ENCODE results near the gene RTN4IP1.
"Not testable (repeated sequence)": the region's sequence is repeated elsewhere in the genome, so short reads cannot be mapped to it uniquely, and the experiment has no call there.

The RTN4IP1 gene

DNA sequence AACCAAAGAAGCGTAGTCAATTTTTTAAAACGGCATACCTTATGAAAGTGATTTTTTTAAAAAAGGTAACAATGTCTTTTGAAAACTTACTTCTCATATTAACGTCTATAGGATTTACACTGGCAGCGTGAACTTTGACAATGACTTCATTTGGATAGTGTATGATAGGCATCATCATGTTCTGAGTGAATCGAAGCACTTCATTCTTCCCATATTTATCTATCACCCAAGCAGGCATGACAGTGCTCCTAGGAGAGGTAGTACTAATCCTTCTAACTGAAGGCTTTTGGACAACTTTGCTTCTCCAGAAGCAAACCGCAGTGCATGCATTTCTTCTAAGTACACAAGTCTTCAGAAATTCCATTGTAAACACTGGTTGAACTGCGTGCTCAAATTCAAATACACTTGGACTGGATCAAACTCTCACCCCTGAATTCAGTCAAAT is 618 bp downstream of the RTN4IP1 start:
- no peak for DNase-seq (ENCODE audit: extremely low read depth in 1 of 2, low read depth in 1 of 2)

DNA sequence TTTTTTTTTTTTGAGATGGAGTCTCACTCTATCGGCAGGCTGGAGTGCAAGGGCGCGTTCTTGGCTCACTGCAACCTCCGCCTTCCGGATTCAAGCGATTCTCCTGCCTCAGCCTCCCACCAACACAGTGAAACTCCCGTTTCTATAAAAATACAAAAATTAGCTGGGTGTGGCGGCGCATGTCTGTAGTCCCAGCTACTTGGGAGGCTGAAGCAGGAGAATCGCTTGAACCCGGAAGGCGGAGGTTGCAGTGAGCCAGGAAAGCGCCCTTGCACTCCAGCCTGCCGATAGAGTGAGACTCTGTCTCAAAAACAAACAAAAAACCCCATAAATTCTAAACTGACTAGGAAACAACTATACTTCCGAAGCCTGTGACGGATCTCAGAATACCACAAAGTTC is 1.5 kb downstream of the RTN4IP1 start:
- DNase-seq (ENCODE audit: extremely low read depth in 1 of 2, low read depth in 1 of 2): not testable (repeated sequence)

DNA sequence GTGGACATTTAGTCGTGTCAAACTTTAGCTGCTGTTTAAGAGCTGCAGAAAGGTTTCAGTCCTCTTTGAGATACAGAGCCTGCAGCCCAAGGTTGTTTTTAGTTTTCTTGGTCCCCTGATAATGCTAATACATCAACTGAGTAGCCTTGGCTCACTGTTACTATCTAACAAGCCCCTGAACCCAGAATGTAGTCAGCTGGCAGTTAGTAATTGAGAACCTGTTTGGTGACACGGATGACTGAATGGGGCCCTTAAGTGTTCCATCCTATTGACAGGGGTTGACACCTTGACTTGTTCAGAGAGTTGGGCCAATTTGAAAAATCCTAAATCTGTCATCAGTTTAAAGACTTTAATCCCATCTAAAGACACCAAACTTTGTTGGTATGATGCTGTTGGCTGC is 2.8 kb downstream of the RTN4IP1 start:
- no peak for DNase-seq (ENCODE audit: extremely low read depth in 1 of 2, low read depth in 1 of 2)

DNA sequence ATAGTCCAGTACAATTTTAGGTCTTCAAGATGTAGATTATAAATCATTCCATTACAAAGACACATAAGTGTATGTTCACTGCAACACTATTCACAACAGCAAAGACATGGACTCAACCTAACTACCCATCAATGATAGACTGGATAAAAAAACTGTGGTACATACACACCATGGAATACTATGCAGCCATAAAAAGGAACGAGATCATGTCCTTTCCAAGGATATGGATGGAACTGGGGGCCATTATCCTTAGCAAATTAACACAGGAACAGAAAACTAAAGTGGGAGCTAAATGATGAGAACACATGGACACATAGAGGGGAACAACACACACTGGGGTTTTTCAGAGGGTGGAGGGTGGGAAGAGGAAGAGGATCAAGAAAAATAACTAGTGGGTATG is 6.3 kb downstream of the RTN4IP1 start:
- no peak for DNase-seq (ENCODE audit: extremely low read depth in 1 of 2, low read depth in 1 of 2)

DNA sequence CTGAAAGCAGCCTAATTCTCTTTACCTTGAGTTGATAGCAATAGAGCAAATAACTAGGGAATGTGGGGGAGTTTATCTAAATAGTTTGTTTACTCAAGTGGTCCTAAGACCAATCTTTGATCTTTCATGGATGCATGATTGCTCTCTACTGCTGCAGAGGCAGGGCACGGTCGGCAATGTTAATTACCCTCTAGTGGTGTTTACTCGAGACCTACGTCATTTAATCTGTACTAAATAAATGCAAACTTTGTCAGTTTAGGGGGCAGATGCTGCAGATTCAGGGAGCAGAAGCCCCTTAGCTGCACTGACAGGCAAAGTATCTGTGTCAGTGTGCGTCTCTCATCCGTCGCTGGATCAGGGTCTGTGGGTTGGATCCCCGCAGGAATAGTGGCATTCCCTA is 6.9 kb downstream of the RTN4IP1 start:
- DNase-seq (ENCODE audit: extremely low read depth in 1 of 2, low read depth in 1 of 2): no peak

DNA sequence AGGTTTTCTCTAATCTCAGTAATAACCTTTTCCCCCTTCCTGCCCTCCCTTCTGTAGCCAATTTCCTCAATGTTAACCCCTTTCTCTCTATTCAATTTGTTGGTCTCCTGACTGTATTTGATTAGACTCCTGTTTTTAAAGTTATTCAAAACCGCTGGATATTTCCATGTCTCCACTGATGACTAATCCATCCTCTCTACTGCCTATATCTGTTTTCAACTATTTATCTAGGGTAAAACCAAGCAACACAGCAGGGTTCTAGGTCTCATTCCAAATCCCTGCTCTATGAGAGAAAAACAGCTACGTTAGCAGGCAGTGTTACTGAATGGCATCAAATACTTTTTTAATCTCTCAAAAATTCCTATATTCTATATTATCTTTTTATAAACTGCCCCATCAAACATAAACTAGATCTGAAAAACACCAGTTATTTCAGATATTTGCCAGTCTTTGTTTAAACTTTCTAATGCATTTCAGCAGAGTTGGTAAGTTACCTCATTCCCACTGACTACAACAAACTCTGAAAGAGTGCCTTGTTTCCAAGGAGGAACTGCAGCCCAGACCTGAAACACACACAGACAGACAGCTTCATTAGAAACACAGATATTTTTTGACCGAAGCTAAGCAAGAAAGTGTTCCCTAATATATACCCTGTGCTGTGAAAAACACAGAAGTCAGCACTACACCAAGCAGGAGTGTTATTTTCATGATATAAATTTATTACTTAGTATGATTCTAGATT is 8.2 kb downstream of the RTN4IP1 start:
- no peak for DNase-seq (ENCODE audit: extremely low read depth in 1 of 2, low read depth in 1 of 2)

DNA sequence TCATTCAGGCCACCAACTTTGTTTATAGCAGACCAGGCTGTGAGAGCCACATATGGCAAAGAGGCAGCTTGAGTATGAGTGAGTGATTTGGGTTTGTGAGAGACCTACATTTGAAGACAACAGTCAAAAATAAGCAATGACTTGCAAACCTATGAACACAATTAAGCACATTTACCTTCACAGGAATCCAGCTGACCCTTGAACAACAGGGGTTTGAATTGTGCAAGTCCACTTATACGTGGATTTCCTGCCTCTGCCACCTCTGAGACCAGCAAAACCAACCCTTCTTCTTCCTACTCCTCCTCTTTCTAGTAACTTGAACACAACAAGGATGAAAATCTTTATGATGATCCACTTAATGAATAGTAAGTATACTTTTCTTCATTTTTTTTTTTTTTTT is 10.1 kb downstream of the RTN4IP1 start:
- DNase-seq (ENCODE audit: extremely low read depth in 1 of 2, low read depth in 1 of 2): no peak

DNA sequence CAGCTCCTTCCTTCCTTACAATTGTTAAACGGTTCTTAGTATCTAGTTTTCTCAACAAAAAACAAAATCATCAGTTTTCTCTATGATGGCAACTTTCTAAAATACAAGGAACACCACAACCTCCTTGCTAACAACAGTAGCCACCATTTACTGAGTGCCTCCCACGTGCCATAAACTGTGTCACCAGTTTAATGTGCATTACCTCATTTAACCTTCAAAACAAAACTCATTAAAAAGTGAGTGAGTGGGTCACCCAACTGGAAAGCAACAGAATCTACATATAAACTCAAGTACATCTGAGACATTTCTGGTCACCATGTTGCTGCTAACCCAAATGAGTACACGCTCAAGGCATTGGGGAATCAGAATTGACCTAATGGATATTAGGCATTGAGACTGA is 11.0 kb downstream of the RTN4IP1 start:
- no peak for DNase-seq (ENCODE audit: extremely low read depth in 1 of 2, low read depth in 1 of 2)

DNA sequence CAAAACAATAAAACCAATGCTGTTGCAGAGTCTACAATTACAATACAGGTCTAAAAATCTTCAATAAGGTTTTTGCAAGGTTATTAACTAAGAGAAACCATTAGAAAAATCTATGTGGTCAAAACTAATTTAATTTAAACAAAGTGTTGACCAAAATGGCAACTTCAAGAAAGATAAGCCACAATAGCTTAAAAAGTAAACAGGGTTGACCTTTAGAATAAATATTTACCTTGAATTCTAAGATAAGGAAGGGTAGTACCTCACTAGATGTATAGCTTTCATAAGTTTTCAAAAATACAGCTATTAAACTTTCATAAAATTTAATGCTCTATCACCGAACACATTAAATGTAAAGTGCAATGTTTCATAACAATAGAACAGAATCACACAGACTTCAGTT is 11.4 kb downstream of the RTN4IP1 start:
- no peak for DNase-seq (ENCODE audit: extremely low read depth in 1 of 2, low read depth in 1 of 2)

DNA sequence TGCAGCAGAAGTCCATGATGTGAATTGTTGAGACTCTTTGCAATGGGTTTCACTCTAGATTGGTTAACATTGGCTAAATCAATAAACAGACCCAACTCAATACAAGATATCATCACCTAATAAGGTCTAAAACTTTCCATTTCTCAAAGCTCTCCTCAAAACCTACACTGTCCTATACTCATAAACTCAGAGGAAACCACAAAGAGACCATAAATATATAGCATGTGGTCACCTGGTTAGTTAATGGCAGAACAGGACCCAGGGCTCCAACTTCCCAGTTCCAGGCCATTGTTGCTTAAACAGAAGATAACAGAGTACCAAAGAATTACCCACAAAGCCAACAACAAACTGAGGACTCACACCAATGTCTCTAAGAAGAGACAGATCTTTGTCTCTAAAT is 12.0 kb downstream of the RTN4IP1 start:
- no peak for DNase-seq (ENCODE audit: extremely low read depth in 1 of 2, low read depth in 1 of 2)

DNA sequence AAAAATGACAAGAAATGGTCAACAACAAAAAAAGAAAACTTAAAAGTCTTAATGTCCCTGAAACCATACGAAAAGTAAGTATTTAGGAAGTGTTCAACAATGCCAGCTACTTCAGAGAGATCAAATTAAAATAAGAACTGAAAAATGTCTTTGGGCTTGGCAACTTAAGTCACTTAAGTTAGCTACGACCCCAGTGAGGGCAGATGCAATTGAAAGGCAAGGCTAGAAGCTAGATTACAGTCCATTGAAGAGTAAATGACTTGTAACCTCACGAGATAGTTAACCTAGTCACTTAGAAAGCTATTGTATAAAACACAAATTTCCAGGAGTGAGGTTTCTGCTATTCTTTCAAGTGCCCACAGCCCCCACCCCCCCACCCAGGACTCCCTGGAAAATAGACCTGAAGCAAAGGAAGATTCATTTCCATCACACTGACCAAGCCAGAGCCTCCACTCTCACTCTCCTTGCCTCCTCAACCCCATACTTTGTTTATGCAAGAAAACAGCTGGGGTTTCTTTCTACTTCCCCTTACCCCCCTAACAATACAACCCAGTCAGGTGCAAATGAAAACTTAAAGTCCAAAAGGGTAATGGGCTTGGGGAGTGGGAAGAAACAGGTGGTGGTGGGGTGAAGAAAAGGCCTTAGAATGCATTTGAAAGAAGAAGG is 14.6 kb downstream of the RTN4IP1 start:
- no peak for DNase-seq (ENCODE audit: extremely low read depth in 1 of 2, low read depth in 1 of 2)

DNA sequence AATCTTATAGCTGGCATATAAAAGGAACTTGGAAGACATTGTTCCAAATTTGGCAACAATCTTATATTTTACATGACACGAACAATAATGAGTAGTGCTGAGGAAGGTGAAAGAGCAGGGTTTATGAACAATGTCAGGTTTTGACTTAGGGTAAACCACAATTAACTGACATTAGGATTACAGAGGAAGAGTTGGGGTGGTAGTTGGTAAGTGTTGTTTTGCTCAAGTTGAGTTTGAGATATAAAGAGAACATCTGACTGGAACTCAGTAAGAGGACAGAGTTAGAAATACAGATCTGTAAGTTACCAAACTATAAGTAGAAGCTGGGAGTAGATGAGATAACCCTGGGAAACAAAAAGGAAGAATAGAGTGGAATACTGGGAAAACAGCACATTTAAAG is 15.1 kb downstream of the RTN4IP1 start:
- DNase-seq (ENCODE audit: extremely low read depth in 1 of 2, low read depth in 1 of 2): no peak

DNA sequence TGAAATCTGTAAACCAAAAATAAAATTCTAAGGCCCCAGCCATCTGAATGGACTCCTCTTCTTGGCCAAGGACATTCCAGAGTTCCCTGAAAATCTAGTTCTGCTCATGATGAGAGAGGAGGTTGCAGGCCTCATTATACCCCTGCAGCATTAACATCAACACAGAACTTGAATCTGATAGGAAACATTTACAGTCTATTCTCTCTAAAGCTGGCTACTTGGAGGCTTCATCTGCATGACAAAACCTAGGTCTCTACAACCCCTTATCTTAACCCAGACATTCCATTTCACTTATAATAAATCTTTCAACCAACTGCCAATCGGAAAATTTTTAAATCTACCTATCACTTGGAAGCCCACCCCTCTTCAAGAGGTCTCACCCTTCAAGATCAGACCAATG is 15.7 kb downstream of the RTN4IP1 start:
- no peak for DNase-seq (ENCODE audit: extremely low read depth in 1 of 2, low read depth in 1 of 2)

DNA sequence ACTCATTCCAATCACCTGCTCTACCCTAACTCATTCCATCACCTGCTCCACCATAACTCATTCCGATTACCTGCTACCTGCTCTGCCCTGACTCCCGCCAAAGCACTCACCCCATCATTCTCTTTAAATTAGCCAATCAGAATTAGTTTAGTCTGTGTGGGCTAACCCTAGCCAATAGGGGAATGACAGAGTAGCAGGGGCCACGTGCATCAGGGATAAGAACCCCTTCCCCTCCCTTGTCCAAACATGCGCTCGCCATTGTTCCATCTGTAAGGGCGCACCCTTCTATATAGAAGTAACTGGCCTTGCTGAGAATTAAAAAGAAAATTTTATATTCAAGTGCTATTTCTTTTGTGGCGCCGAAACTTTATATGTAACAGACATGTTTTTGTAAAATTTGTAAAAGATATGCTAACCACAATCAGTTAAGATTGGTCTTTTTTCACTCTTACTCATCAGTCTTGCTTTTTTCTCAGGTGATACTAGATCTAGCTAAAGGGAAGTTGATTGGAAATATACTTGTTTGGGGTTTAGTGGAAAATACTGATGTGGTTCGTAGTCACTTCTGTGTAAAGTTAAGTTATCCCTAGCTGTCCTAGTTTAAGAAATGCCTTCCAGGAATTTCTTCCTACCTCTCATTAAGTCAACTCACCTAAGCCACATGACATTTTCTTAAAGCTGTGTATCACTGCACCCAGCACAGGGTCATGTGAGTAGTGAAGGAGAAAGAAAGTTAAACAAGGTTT is 16.5 kb downstream of the RTN4IP1 start:
- DNase-seq (ENCODE audit: extremely low read depth in 1 of 2, low read depth in 1 of 2): no peak

DNA sequence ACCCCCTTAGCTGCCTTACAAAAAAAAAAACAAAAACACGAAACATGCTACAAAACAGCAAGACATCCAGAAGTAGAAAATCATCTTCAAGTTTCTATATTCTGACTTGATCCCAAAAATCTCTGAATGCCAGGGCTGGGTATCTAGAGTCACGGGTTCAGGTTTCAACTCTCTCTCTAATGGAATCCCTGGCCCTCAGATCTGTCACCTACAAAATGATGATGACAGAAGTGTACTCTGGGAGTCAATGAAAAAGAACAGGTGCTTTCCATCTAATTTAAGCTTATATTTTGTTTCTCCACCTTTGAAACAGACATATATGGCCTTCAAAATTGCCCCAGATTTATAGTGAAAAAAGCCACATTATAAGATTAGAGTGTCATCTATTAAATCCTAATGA is 18.3 kb downstream of the RTN4IP1 start:
- no peak for DNase-seq (ENCODE audit: extremely low read depth in 1 of 2, low read depth in 1 of 2)

DNA sequence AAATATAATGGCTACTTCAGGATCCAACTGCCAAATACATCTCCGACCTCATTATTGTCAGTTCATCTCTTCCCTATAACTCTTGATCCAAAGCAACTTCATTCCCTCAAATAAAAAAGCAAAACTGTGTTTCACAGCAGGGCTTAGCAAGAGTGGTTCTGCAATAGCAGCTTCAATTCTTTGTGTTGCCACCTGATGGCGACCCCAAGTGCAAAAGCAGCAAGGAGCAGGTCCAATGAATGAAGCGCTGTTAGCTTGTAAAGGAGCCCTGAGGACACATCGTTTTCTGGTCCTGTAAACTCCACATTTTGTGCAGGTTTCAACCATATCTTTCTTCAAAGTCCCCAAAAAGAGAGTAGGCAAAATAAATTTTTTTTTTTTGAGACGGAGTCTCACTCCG is 19.6 kb downstream of the RTN4IP1 start:
- DNase-seq (ENCODE audit: extremely low read depth in 1 of 2, low read depth in 1 of 2): no peak

DNA sequence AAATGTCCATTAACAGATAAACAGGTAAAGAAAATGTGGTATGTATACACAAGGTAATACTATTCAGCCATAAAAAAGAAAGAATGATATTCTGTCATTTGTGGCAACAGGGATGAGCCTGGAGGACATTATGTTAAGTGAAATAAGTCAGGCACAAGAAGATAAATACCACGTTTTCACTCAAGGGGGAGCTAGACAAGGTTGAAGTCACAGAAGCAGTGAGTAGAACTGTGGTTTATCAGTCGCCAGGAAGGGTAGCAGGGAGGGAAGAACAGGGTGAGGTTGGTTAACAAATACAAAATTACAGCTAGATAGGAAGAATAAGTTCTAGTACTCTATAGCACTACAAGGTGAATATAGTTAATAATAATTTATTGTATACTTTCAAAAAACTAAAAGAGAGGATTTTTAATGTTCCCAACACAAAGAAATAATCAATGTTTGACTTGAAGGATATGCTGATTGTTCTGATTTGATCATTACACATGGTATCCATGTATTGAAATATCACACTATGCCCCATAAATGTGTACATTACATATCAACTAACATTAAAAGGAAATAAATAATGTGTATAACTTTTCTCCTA is 21.1 kb downstream of the RTN4IP1 start:
- DNase-seq (ENCODE audit: extremely low read depth in 1 of 2, low read depth in 1 of 2): no peak

DNA sequence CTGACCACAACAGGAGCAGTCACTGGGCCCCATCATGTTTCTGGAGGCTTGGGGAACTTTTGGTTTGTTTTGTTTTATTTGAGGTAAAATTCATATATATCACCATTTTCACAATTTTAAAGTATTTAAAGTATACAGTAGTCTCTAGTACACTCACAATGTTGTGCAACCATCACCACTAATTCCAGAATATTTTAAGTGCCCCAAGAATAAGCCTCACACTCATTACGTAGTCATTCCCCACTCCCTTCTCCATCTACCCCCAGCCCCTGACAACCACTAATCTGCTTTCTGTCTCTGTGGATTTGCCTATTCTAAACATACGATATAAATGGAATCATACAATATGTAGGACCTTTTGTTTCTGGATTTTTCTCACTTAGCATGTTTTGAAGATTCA is 29.0 kb downstream of the RTN4IP1 start:
- DNase-seq (ENCODE audit: extremely low read depth in 1 of 2, low read depth in 1 of 2): no peak

DNA sequence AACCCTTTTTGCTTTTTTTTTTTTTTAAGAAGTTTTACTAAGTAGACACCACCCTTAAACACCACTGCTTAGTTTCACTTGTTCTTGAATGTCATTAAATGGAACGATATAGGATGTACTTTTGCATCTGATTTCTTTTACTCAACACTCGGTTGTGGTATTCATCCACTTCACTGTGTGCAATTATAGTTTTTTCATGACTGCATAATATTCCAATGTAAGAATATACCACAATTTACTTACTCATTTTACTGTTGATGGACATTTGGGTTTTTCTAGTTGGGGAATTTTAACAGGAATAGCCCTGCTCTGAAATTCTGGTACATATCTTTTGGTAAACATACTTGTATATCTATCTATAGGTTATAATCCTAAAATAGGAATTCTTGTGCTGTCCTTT is 29.9 kb downstream of the RTN4IP1 start:
- DNase-seq (ENCODE audit: extremely low read depth in 1 of 2, low read depth in 1 of 2): no peak

DNA sequence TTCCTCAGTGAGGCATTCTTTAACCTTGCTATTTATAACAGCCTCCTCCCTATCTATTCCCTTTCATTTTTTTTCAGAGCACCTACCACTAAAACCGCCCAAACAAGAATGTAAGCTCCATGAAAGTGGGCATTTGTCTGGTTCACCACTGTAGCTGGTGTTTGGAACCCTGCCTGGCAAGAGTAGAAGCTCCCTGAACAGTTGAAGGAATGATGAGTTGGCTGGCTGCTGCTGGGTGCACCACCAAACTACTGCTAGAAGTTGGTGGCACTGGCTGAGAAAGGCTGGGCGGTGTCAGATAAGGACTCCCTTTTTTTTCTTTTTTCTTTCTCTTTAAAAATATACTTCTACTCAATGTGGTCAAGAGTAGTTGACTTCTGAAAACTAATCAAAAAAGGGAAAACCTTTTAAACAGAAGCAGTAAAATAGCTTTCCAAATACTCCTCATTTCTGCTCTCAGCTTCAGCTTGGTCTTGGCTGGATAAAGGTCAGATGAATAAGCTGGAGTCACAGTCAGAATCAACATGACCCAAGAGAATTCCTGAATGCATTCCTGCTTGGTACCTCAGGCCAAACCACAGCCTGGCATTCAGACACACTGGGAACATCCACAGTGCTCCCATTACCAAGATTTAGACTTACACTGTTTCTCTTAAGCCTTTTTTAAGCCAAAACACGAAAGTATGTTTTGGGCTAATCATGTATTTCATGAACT is 38.0 kb downstream of the RTN4IP1 start:
- no peak for DNase-seq (ENCODE audit: extremely low read depth in 1 of 2, low read depth in 1 of 2)

DNA sequence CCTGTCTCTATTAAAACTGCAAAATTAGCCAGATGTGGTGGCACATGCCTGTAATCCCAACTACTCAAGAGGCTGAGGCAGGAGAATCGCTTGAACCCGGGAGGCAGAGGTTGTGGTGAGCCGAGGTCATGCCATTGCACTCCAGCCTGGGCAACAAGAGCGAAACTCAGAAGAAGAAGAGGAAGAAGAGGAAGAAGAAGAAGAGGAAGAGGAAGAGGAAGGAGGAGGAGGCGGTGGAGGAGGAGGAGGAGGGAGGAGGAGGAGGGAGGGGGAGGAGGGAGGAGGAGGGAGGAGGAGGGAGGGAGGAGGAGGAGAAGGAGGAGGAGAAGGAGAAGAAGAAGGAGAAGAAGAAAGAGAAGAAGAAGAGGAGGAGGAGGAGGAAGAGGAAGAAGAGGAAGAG is 40.4 kb downstream of the RTN4IP1 start:
- DNase-seq (ENCODE audit: extremely low read depth in 1 of 2, low read depth in 1 of 2): not testable (repeated sequence)
